Small intestine (tissue), 7 donors: ENCODE measurements around the gene MPST. TPM values are rescaled to one million over a fixed set of nuclear protein-coding genes. Genes with fewer than 3 reads are reported as not detected.

Experiments
- DNase-seq, 2 donors: peaks; one replicate each; pipeline versions ENCODE4 v3.0.0 to v3.0.0-alpha.2; 2013
- FAIRE-seq: peaks from 2 replicates; lab custom pipeline; 2012; peaks lifted over from hg19 to GRCh38; lab: Jason Lieb, UNC
- H3K27ac ChIP-seq, 3 donors: one replicate each; pipeline ENCODE4 v1.5.1; 2013; ENCODE audit warnings: low read length in 2 of 3, mild to moderate bottlenecking in 2 of 3, control low read depth in 1 of 3, inconsistent platforms in 1 of 3, low read depth in 1 of 3, moderate library complexity in 1 of 3
- H3K27me3 ChIP-seq, 3 donors: one replicate each; pipeline ENCODE4 v1.6.1; 2013; ENCODE audit warnings: low read length in 3 of 3, inconsistent platforms in 1 of 3; ENCODE audit not compliant: control insufficient read depth in 3 of 3, insufficient read depth in 3 of 3
- H3K36me3 ChIP-seq, 3 donors: one replicate each; pipeline ENCODE4 v1.6.1; 2013; ENCODE audit warnings: low read length in 3 of 3, inconsistent platforms in 1 of 3, low read depth in 1 of 3, mild to moderate bottlenecking in 1 of 3, moderate library complexity in 1 of 3; ENCODE audit not compliant: control insufficient read depth in 3 of 3, insufficient read depth in 2 of 3
- H3K4me1 ChIP-seq, 3 donors: one replicate each; pipeline ENCODE4 v1.6.1; 2013; ENCODE audit warnings: low read length in 2 of 3, inconsistent platforms in 1 of 3, low read depth in 1 of 3, mild to moderate bottlenecking in 1 of 3, moderate library complexity in 1 of 3; ENCODE audit not compliant: control insufficient read depth in 3 of 3, insufficient read depth in 2 of 3
- H3K4me3 ChIP-seq, 3 donors: one replicate each; pipeline ENCODE4 v1.5.1; 2013; ENCODE audit warnings: low read length in 3 of 3, control low read depth in 1 of 3, inconsistent platforms in 1 of 3, low read depth in 1 of 3, mild to moderate bottlenecking in 1 of 3, moderate library complexity in 1 of 3
- H3K9me3 ChIP-seq, 2 donors: one replicate each; pipeline ENCODE4 v1.6.1; 2013; ENCODE audit warnings: low read depth in 1 of 2, low read length in 1 of 2; ENCODE audit not compliant: control insufficient read depth in 2 of 2, insufficient read depth in 1 of 2
- WGBS, 3 donors: extraction: QIAGEN DNeasy Blood & Tissue Kit; methylation state at CpG; one replicate each; pipeline ENCODE4 v1.1.7; 2013; 5-methylcytosine and 5-hydroxymethylcytosine counted together
- polyA plus RNA-seq, 4 donors: library from polyadenylated mRNA; stranded (reverse) in 3 of 4; unstranded in 1 of 4; fragments of 200-250 nt in 3 of 4; fragments of 120-200 nt in 1 of 4; gene quantifications; one replicate each; pipeline versions ENCODE4 v1.2.1 to v1.2.3, GENCODE V29; 2013
- donor health status: healthy with polysubstance abuse.
- donor health status: control.
- donor health status: control.
- donor health status: Bipolar disorder and iron deficiency.
- donor health status: healthy.

The MPST gene
- polyA plus RNA-seq, 4 donors = 192 to 549 (median 305) TPM

GRCh38 chr22:36997746-36998145 is 21.8 kb upstream of the MPST start:
- DNase-seq (no peak), FAIRE-seq (no peak)
- peaks cover 0 to 3% (median 0%) of the 10 kb centered on the region in 3 donors for H3K4me1 ChIP-seq
- WGBS, 3 donors = 75 to 88% (median 80%) methylated on average over 2 of the region's 2 CpGs
- peaks cover 0 to 3% (median 0%) of the 10 kb centered on the region in 3 donors for H3K27me3 ChIP-seq
- H3K27ac ChIP-seq = no peak overlapping the region
- no peaks in the 10 kb centered on the region for H3K36me3 ChIP-seq
- no peaks in the 10 kb centered on the region for H3K9me3 ChIP-seq
- no peak overlapping the region for H3K4me3 ChIP-seq

GRCh38 chr22:36998620-36999351 is 20.8 kb upstream of the MPST start:
- Histone ChIP-seq H3K4me1 (peaks cover 0 to 3% (median 0%) of the 10 kb centered on the region in 3 donors), H3K36me3 (no peaks in the 10 kb centered on the region), H3K4me3 (no peak overlapping the region), H3K27me3 (peaks cover 0 to 3% (median 0%) of the 10 kb centered on the region in 3 donors), H3K27ac (no peak overlapping the region), H3K9me3 (no peaks in the 10 kb centered on the region)
- peak in 1 of 2 donors; percentile 63 for DNase-seq
- FAIRE-seq = no peak
- 75 to 80% (median 77%) methylated on average over 9 of the region's 9 CpGs for WGBS, 3 donors

- DNase-seq = peak in 1 of 2 donors; percentile 41
- FAIRE-seq = no peak
- no peaks in the 10 kb centered on the region for H3K36me3 ChIP-seq
- peaks cover 0 to 3% (median 0%) of the 10 kb centered on the region in 3 donors for H3K27me3 ChIP-seq
- H3K27ac ChIP-seq = no peak overlapping the region
- no peak overlapping the region for H3K4me3 ChIP-seq
- no peaks in the 10 kb centered on the region for H3K9me3 ChIP-seq
- peaks cover 0 to 3% (median 0%) of the 10 kb centered on the region in 3 donors for H3K4me1 ChIP-seq
- 56 to 83% (median 70%) methylated on average over 4 of the region's 4 CpGs for WGBS, 3 donors
Measured at GRCh38 chr22:36999463-36999862, 20.1 kb upstream of the MPST start.

- Histone ChIP-seq H3K9me3 (peaks cover 0 to 3% of the 10 kb centered on the region in 2 donors), H3K4me1 (peaks cover 0 to 3% (median 0%) of the 10 kb centered on the region in 3 donors), H3K36me3 (no peaks in the 10 kb centered on the region), H3K27ac (no peak overlapping the region), H3K4me3 (no peak overlapping the region), H3K27me3 (peaks cover 0 to 3% (median 0%) of the 10 kb centered on the region in 3 donors)
- FAIRE-seq (no peak), DNase-seq (no peak)
- WGBS, 3 donors = 69 to 71% (median 70%) methylated on average over 11 of the region's 11 CpGs
Measured at GRCh38 chr22:37000676-37001534, 18.6 kb upstream of the MPST start.

GRCh38 chr22:37001826-37002225 is 17.7 kb upstream of the MPST start:
- H3K27ac ChIP-seq = no peak overlapping the region
- DNase-seq (no peak), FAIRE-seq (no peak)
- peaks cover 0 to 3% of the 10 kb centered on the region in 2 donors for H3K9me3 ChIP-seq
- H3K27me3 ChIP-seq = peaks cover 0 to 3% (median 0%) of the 10 kb centered on the region in 3 donors
- no peaks in the 10 kb centered on the region for H3K36me3 ChIP-seq
- no peak overlapping the region for H3K4me3 ChIP-seq
- WGBS, 3 donors = 86% methylated on average over 12 of the region's 12 CpGs
- H3K4me1 ChIP-seq = peaks cover 0 to 3% (median 0%) of the 10 kb centered on the region in 3 donors

- Histone ChIP-seq H3K9me3 (peaks cover 0 to 3% of the 10 kb centered on the region in 2 donors), H3K36me3 (no peaks in the 10 kb centered on the region), H3K27me3 (peaks cover 0 to under 1% (median 0%) of the 10 kb centered on the region in 3 donors), H3K4me3 (no peak overlapping the region), H3K4me1 (peaks cover 0 to 3% (median 0%) of the 10 kb centered on the region in 3 donors), H3K27ac (no peak overlapping the region)
- FAIRE-seq (no peak), DNase-seq (no peak)
- 86 to 91% (median 87%) methylated on average over 7 of the region's 7 CpGs for WGBS, 3 donors
Measured at GRCh38 chr22:37002633-37003032, 16.9 kb upstream of the MPST start.

- peaks cover 0 to 5% (median 0%) of the 10 kb centered on the region in 3 donors for H3K4me1 ChIP-seq
- FAIRE-seq (no peak), DNase-seq (no peak)
- H3K4me3 ChIP-seq = no peak overlapping the region
- no peaks in the 10 kb centered on the region for H3K27me3 ChIP-seq
- peaks cover 0 to 8% (median 0%) of the 10 kb centered on the region in 3 donors for H3K36me3 ChIP-seq
- peaks cover 0 to 3% of the 10 kb centered on the region in 2 donors for H3K9me3 ChIP-seq
- no peak overlapping the region for H3K27ac ChIP-seq
- 38 to 52% (median 41%) methylated on average over 2 of the region's 2 CpGs for WGBS, 3 donors
Measured at GRCh38 chr22:37007651-37008050, 11.9 kb upstream of the MPST start.

GRCh38 chr22:37008365-37008764 is 11.2 kb upstream of the MPST start:
- no peak overlapping the region for H3K27ac ChIP-seq
- H3K27me3 ChIP-seq = no peaks in the 10 kb centered on the region
- H3K4me3 ChIP-seq = no peak overlapping the region
- H3K36me3 ChIP-seq = peaks cover 0 to 8% (median 0%) of the 10 kb centered on the region in 3 donors
- FAIRE-seq (no peak), DNase-seq (no peak)
- H3K9me3 ChIP-seq = peaks cover 0 to 3% of the 10 kb centered on the region in 2 donors
- H3K4me1 ChIP-seq = peaks cover 0 to 5% (median 0%) of the 10 kb centered on the region in 3 donors
- WGBS, 3 donors = 67 to 83% (median 72%) methylated on average over 2 of the region's 2 CpGs
